D721Med (cell line): ENCODE results near the gene BTF3.
A peak's percentile ranks its signal among the peaks of the same experiment; 100 is the strongest.
"Not testable (repeated sequence)": the region's sequence is repeated elsewhere in the genome, so short reads cannot be mapped to it uniquely, and the experiment has no call there.

Source experiments
- DNase-seq: peaks from one replicate; pipeline ENCODE4 v3.0.0; 2011; ENCODE audit warnings: low spot score; ENCODE audit not compliant: insufficient read length
- FAIRE-seq: peaks from 2 replicates; lab custom pipeline; 2011; peaks lifted over from hg19 to GRCh38; lab: Jason Lieb, UNC
- CTCF ChIP-seq: IDR thresholded peaks from 2 replicates; pipeline ENCODE4 v1.5.1; 2012; ENCODE audit warnings: mild to moderate bottlenecking, control low read depth; ENCODE audit not compliant: insufficient read depth; ENCODE audit errors: missing control alignments

The BTF3 gene

GRCh38 chr5:73472116-73472515 is 26.1 kb upstream of the BTF3 start:
- FAIRE-seq (no peak), DNase-seq (no peak)
- no peak for TF ChIP-seq CTCF

GRCh38 chr5:73480500-73480899 is 17.7 kb upstream of the BTF3 start:
- peak; percentile 16 for FAIRE-seq
- no peak for TF ChIP-seq CTCF
- DNase-seq, result no peak

- TF ChIP-seq CTCF, result no peak
- no peak for DNase-seq
- no peak for FAIRE-seq
These were observed 15.7 kb upstream of the BTF3 start for GRCh38 chr5:73482383-73483136.

- FAIRE-seq, result no peak
- DNase-seq, result no peak
- TF ChIP-seq CTCF, result no peak
These were observed 14.6 kb upstream of the BTF3 start for GRCh38 chr5:73483676-73484075.

GRCh38 chr5:73484511-73484910 is 13.7 kb upstream of the BTF3 start:
- no peak for DNase-seq
- TF ChIP-seq CTCF, result no peak
- no peak for FAIRE-seq

- DNase-seq, result no peak
- no peak for FAIRE-seq
- no peak for TF ChIP-seq CTCF
These were observed 12.5 kb upstream of the BTF3 start for GRCh38 chr5:73485715-73486114.

- TF ChIP-seq CTCF, result no peak
- FAIRE-seq, result no peak
These were observed 11.9 kb upstream of the BTF3 start for GRCh38 chr5:73486119-73486899.

GRCh38 chr5:73487257-73487656 is 11.0 kb upstream of the BTF3 start:
- not testable (repeated sequence) for FAIRE-seq, DNase-seq

More at GRCh38 chr5:73486119-73486899, 11.9 kb upstream of the BTF3 start:
- DNase-seq, result no peak
